Measurements from ENCODE around the gene SH3BP2. TPM values are rescaled to one million over a fixed set of nuclear protein-coding genes. Genes with fewer than 3 reads are reported as not detected.
A peak's percentile ranks its signal among the peaks of the same experiment; 100 is the strongest.

SH3BP2 gene
- polyA plus RNA-seq, 3 donors = 19.1 to 478 (median 26.9) TPM

DNA sequence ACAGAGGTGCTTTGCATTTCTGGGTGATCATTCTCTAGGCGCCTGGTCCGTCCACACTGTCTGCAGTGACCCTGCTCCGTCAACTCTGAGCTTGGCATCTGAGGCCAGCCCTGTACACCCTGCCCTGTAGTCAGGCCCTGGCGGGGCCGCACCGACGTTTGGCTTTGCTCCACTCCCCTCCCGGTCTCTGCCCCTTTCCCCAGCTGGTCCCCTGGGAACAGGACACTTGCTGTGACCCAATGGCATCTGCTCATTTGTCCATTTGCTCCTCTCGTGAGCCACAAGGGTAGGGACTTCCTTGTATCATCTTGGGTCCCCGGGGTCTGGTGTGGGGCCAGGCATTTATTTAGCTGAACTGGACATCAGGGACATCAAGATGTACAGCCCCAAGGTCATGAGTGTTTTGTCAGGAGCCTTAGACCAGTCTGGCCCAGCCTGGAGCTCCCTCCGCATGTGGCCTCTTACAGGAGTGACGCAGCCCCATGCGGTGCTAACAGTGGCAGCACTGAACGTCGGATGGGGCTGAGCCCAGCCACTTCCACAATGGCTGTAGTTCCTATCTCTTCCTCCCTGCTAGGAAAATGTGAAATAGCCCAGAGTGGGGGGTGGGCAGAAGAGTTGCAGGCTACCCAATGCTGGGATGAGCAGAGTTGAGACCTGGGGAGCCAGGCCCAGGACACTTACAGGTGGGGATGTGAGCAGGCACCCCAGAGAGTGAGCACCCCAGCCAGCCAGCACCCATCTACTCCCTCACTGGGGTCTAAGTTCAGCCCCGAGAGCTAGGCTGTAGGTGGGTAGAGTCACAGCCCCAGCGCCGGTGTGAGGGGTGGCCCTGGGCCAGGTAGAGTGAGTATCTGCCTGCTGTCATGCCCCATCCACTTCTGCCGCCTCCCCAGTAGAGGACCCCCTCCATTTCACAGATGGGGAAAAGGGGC, 2.0 kb upstream of the SH3BP2 start:
- Histone ChIP-seq H3K79me2 (ENCODE audit: insufficient read depth, low read length) (peaks cover 41% of the 10 kb centered on the region), H2AFZ (ENCODE audit: insufficient read depth, low read depth, low read length, poor library complexity, severe bottlenecking) (no peak overlapping the region), H3K9ac (ENCODE audit: insufficient read depth, low read length, poor library complexity, severe bottlenecking) (peak overlapping the region; percentile 39), H3K4me1 (ENCODE audit: control insufficient read depth in 1 of 2, insufficient read depth in 2 of 2, low read length in 2 of 2) (peaks cover 87 to 90% of the 10 kb centered on the region in 2 donors), H3K36me3 (replicated peaks in 1 of 2; ENCODE audit: control insufficient read depth in 1 of 2, insufficient read depth in 2 of 2, low read length in 2 of 2) (peaks cover 5% of the 10 kb centered on the region in 2 donors), H3K4me3 (replicated peaks in 1 of 3; ENCODE audit: low read depth in 2 of 3, low read length in 3 of 3) (peak overlapping the region in 1 of 3 experiments; percentile 48), H3K9me3 (replicated peaks in 1 of 2; ENCODE audit: control insufficient read depth in 1 of 2, insufficient read depth in 1 of 2, low read length in 2 of 2) (no peaks in the 10 kb centered on the region), H4K20me1 (ENCODE audit: insufficient read depth, low read length) (peaks cover 29% of the 10 kb centered on the region), H3K4me2 (replicated peaks; ENCODE audit: extremely low read depth, low read length, poor library complexity, severe bottlenecking) (peak overlapping the region; percentile 98), H3K27ac (ENCODE audit: low read depth in 1 of 2, low read length in 2 of 2) (peak overlapping the region; percentile 79 to 85), H3K27me3 (ENCODE audit: control insufficient read depth in 2 of 2, insufficient read depth in 2 of 2, low read length in 2 of 2) (no peaks in the 10 kb centered on the region)
- Mint-ChIP-seq H3K9me3 (no peaks in the 10 kb centered on the region), H3K27ac (peak overlapping the region; percentile 83 to 95 (median 90)), H3K36me3 (peaks cover 12% of the 10 kb centered on the region in 2 donors), H3K4me1 (peaks cover 81% of the 10 kb centered on the region), H3K4me3 (peak overlapping the region; percentile 49 to 66), H3K27me3 (ENCODE audit: low read depth in 3 of 3) (peaks cover 0 to 5% (median 0%) of the 10 kb centered on the region in 3 donors)
- TF ChIP-seq, protein P1, sequence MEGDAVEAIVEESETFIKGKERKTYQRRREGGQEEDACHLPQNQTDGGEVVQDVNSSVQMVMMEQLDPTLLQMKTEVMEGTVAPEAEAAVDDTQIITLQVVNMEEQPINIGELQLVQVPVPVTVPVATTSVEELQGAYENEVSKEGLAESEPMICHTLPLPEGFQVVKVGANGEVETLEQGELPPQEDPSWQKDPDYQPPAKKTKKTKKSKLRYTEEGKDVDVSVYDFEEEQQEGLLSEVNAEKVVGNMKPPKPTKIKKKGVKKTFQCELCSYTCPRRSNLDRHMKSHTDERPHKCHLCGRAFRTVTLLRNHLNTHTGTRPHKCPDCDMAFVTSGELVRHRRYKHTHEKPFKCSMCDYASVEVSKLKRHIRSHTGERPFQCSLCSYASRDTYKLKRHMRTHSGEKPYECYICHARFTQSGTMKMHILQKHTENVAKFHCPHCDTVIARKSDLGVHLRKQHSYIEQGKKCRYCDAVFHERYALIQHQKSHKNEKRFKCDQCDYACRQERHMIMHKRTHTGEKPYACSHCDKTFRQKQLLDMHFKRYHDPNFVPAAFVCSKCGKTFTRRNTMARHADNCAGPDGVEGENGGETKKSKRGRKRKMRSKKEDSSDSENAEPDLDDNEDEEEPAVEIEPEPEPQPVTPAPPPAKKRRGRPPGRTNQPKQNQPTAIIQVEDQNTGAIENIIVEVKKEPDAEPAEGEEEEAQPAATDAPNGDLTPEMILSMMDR (IDR thresholded peaks at IDR 0.05) = no peak
- peak; percentile 81 to 86 (median 83) for DNase-seq
- 74% methylated on average over 12 of the region's 19 CpGs for WGBS (ENCODE audit: insufficient coverage)
- intact Hi-C loops (cut with micrococcal nuclease) = no loop called here

DNA sequence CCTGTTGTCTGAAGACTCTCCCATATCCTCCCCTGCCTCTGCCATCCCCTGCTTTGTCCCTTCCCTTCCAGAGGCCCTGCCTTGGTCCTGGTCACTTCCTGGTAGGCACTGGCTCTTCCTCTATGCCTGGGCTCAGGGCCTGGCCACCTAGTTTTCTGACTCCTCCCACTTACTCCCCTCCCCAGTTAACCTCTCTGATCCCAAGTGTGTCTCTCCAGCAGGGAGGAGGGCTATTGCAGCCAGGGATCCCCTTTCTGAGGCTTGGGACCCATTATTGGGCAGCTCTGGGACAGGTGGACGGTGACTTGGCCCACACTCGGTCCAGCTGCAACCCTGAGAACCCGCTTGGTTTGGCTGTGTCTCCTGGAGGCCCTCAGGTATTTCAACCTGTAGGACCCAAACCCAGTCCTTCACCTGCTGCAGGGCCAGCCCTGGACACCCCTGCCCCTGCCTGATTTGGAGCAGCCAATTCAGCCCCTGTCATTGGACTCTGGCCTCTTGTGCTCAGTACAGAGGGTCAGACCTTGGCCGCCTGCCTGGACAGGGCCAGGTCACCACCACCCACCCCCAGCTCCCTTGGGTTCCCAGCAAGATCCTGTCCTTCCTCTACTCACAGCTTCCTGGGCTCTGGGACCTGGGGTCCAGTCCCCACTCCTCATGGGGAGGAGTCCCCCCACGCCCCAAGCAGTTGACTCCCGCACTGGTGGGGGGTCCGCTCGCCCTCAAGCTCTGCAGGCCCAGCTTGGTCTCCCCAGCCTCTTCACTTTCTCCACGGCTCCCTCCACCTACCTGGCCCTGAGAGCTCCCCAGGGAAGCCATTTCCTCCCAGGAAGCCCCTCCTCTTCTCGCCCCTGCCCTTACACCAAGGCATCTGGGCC, 1.1 kb upstream of the SH3BP2 start:
- Histone ChIP-seq H3K9ac (ENCODE audit: insufficient read depth, low read length, poor library complexity, severe bottlenecking) (peak overlapping the region; percentile 36), H4K20me1 (ENCODE audit: insufficient read depth, low read length) (peaks cover 38% of the 10 kb centered on the region), H3K79me2 (ENCODE audit: insufficient read depth, low read length) (peaks cover 44% of the 10 kb centered on the region), H3K4me1 (ENCODE audit: control insufficient read depth in 1 of 2, insufficient read depth in 2 of 2, low read length in 2 of 2) (peaks cover 87 to 90% of the 10 kb centered on the region in 2 donors), H3K36me3 (replicated peaks in 1 of 2; ENCODE audit: control insufficient read depth in 1 of 2, insufficient read depth in 2 of 2, low read length in 2 of 2) (peaks cover 14% of the 10 kb centered on the region in 2 donors), H3K4me2 (replicated peaks; ENCODE audit: extremely low read depth, low read length, poor library complexity, severe bottlenecking) (peak overlapping the region; percentile 98), H3K9me3 (replicated peaks in 1 of 2; ENCODE audit: control insufficient read depth in 1 of 2, insufficient read depth in 1 of 2, low read length in 2 of 2) (no peaks in the 10 kb centered on the region), H2AFZ (ENCODE audit: insufficient read depth, low read depth, low read length, poor library complexity, severe bottlenecking) (no peak overlapping the region), H3K27me3 (ENCODE audit: control insufficient read depth in 2 of 2, insufficient read depth in 2 of 2, low read length in 2 of 2) (no peaks in the 10 kb centered on the region), H3K4me3 (replicated peaks in 1 of 3; ENCODE audit: low read depth in 2 of 3, low read length in 3 of 3) (peak overlapping the region in 1 of 3 experiments; percentile 48), H3K27ac (ENCODE audit: low read depth in 1 of 2, low read length in 2 of 2) (peak overlapping the region; percentile 79 to 85)
- H3K36me3 Mint-ChIP-seq = peaks cover 21% of the 10 kb centered on the region in 2 donors
- WGBS (ENCODE audit: insufficient coverage) = 95% methylated on average over 7 of the region's 10 CpGs
- H3K4me3 Mint-ChIP-seq = peak overlapping the region; percentile 49 to 66
- no peaks in the 10 kb centered on the region for H3K9me3 Mint-ChIP-seq
- peaks cover 0 to 5% (median 2%) of the 10 kb centered on the region in 3 donors for H3K27me3 Mint-ChIP-seq (ENCODE audit: low read depth in 3 of 3)
- peaks cover 81% of the 10 kb centered on the region for H3K4me1 Mint-ChIP-seq
- DNase-seq = peak; percentile 47 to 56 (median 50)
- intact Hi-C loops (cut with micrococcal nuclease) = no loop called here
- TF ChIP-seq, protein P1 (IDR thresholded peaks at IDR 0.05) = no peak
- peak overlapping the region; percentile 83 to 95 (median 90) for H3K27ac Mint-ChIP-seq
